KMS-11 (cell line): ENCODE measurements around the gene OSBPL1A.

Source experiments
- H2AFZ ChIP-seq: fragments of 200-600 bp; sonication (generic); 2 replicates; pipeline ENCODE4 v1.6.1; 2016; ENCODE audit warnings: antibody characterized with exemption, mixed run types, low read depth
- H3K27ac ChIP-seq: fragments of 200-600 bp; sonication (generic); 2 replicates; pipeline ENCODE4 v1.6.1; 2016; ENCODE audit warnings: mild to moderate bottlenecking, mixed run types
- H3K27me3 ChIP-seq: fragments of 200-600 bp; sonication (generic); 2 replicates; pipeline ENCODE4 v1.6.1; 2017; ENCODE audit warnings: mild to moderate bottlenecking, low read depth, mixed run types, moderate library complexity; ENCODE audit not compliant: insufficient read depth
- H3K36me3 ChIP-seq: fragments of 200-600 bp; sonication (generic); 2 replicates; pipeline ENCODE4 v1.6.1; 2017; ENCODE audit warnings: mild to moderate bottlenecking, mixed run types; ENCODE audit not compliant: insufficient read depth
- H3K4me1 ChIP-seq: fragments of 200-600 bp; sonication (generic); 2 replicates; pipeline ENCODE4 v1.6.1; 2016; ENCODE audit warnings: mild to moderate bottlenecking, low read depth, mixed run types; ENCODE audit not compliant: poor library complexity, severe bottlenecking
- H3K4me2 ChIP-seq: fragments of 200-600 bp; sonication (generic); 2 replicates; pipeline ENCODE4 v1.7.0; 2016; ENCODE audit warnings: mild to moderate bottlenecking, mixed run types
- H3K4me3 ChIP-seq: fragments of 200-600 bp; sonication (generic); IDR thresholded peaks from 2 replicates; pipeline ENCODE4 v1.6.1; 2017; ENCODE audit warnings: low read depth, low read length, mixed read lengths; ENCODE audit not compliant: insufficient read depth
- H3K79me2 ChIP-seq: fragments of 200-600 bp; sonication (generic); 2 replicates; pipeline ENCODE4 v1.6.1; 2016; ENCODE audit warnings: low read depth, mixed run types; ENCODE audit not compliant: insufficient read depth
- H3K9ac ChIP-seq: fragments of 200-600 bp; sonication (generic); 2 replicates; pipeline ENCODE4 v1.6.1; 2016; ENCODE audit warnings: mild to moderate bottlenecking, mixed run types
- H4K20me1 ChIP-seq: fragments of 200-600 bp; sonication (generic); 2 replicates; pipeline ENCODE4 v1.6.1; 2016; ENCODE audit warnings: mild to moderate bottlenecking, mixed run types; ENCODE audit not compliant: insufficient read depth
- TF ChIP-seq, protein P1 (sequence below): fragments of 200-600 bp; sonication (generic); conservative IDR thresholded peaks from 2 replicates; pipeline ENCODE4 v1.6.1; 2017; ENCODE audit warnings: low read depth, mild to moderate bottlenecking, antibody characterized with exemption, low read length, moderate library complexity, mixed read lengths

OSBPL1A gene

DNA sequence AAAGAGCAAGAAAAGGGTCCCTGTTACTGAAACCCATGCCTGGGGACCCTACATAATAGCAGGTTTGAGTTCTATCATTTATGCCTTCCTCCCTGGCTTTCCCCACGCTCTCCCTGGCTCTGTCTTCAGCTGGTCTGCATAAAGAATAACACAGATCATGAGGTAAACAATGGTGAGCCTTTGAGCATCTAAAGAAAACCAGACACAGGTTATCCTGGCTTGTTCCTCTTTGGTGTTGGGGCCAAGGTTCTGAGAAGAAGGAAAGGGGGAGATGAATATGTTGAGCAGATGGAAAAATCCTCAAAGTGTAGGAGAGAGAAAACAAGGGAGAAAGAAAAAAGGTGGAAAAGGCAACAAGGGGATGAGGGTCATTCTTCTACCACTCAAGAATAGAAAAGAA lies 131.5 kb downstream of the OSBPL1A start:
- H3K9ac ChIP-seq = no peak overlapping the region
- H3K4me2 ChIP-seq = no peak overlapping the region
- no peaks in the 10 kb centered on the region for H3K27me3 ChIP-seq
- H2AFZ ChIP-seq = no peak overlapping the region
- H3K4me1 ChIP-seq = no peaks in the 10 kb centered on the region
- H3K27ac ChIP-seq = no peak overlapping the region
- TF ChIP-seq, protein P1, sequence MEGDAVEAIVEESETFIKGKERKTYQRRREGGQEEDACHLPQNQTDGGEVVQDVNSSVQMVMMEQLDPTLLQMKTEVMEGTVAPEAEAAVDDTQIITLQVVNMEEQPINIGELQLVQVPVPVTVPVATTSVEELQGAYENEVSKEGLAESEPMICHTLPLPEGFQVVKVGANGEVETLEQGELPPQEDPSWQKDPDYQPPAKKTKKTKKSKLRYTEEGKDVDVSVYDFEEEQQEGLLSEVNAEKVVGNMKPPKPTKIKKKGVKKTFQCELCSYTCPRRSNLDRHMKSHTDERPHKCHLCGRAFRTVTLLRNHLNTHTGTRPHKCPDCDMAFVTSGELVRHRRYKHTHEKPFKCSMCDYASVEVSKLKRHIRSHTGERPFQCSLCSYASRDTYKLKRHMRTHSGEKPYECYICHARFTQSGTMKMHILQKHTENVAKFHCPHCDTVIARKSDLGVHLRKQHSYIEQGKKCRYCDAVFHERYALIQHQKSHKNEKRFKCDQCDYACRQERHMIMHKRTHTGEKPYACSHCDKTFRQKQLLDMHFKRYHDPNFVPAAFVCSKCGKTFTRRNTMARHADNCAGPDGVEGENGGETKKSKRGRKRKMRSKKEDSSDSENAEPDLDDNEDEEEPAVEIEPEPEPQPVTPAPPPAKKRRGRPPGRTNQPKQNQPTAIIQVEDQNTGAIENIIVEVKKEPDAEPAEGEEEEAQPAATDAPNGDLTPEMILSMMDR = no peak
- H4K20me1 ChIP-seq = no peaks in the 10 kb centered on the region
- H3K79me2 ChIP-seq = no peaks in the 10 kb centered on the region
- H3K36me3 ChIP-seq = no peaks in the 10 kb centered on the region
- H3K4me3 ChIP-seq = no peak overlapping the region

DNA sequence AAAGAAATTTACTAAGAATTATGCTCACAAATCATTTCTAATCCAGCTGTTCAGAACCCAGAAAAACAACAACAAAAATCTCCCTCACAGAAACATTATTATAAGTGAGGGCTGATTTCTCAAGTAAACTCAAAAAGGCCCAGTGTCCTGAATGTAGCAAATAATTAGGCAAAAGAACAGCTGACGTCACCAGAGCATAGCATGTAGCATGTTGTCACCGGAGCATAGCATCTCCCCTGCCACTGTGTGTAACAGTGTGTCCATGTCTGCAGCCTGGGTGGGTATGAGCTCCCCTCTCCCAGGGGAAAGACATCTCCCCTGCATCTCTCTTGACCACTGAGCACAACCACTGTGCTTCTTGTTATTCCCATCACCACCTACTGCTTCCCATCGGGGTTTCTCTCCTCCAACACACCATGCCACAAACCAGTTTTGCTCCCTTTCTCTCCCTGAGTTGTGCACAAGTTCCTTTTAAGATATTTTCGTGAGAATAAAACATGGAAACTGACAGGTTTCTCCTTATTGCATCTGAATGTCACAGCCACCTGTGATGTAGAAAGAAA lies 132.0 kb downstream of the OSBPL1A start:
- H3K4me2 ChIP-seq = no peak overlapping the region
- TF ChIP-seq, protein P1 = no peak
- H3K27ac ChIP-seq = no peak overlapping the region
- H3K4me3 ChIP-seq = no peak overlapping the region
- H3K36me3 ChIP-seq = no peaks in the 10 kb centered on the region
- no peaks in the 10 kb centered on the region for H3K4me1 ChIP-seq
- H2AFZ ChIP-seq = no peak overlapping the region
- no peak overlapping the region for H3K9ac ChIP-seq
- no peaks in the 10 kb centered on the region for H3K27me3 ChIP-seq
- no peaks in the 10 kb centered on the region for H3K79me2 ChIP-seq
- H4K20me1 ChIP-seq = no peaks in the 10 kb centered on the region

DNA sequence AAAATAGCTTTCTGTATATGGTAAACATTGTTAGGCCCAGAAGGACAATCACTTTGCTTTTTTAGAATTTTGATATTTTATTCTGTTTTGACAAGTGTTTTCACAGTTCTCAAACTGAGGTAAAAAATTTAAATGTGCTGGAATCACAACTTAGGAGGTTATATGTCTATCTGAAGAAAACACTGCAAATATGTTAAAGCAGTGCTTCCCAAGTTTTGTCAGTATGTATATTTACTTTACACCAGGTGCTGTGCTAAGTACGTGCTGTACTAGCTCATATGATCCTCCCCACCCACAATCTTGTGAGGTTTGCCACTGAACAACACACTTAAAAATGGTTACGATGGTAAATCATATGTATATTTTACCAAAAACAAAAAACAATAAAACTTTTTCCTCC lies 134.6 kb downstream of the OSBPL1A start:
- Histone ChIP-seq H3K4me3 (no peak overlapping the region), H3K27me3 (no peaks in the 10 kb centered on the region), H3K4me1 (no peaks in the 10 kb centered on the region), H3K4me2 (no peak overlapping the region), H3K79me2 (no peaks in the 10 kb centered on the region), H2AFZ (no peak overlapping the region), H3K9ac (no peak overlapping the region), H3K36me3 (no peaks in the 10 kb centered on the region), H4K20me1 (no peaks in the 10 kb centered on the region), H3K27ac (no peak overlapping the region)
- TF ChIP-seq, protein P1 = no peak

DNA sequence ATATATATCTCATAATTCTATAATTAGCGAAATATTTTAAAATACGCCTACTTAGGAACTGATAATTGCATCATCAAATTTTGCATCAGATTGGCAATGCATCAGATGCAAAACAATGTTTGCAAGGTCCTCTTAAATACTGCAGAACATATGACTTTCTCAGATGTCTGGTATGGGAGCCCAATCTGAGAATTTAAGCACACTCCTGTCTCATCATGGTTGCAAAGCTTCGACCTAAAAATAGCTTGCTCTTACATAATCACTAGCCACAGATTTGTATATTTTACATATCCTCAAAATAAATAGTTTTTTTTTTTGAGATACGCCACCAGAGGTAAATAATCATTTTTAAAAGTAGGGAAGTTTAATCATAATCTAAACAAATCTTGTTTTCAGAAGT lies 135.5 kb downstream of the OSBPL1A start:
- H3K4me3 ChIP-seq = no peak overlapping the region
- H2AFZ ChIP-seq = no peak overlapping the region
- no peaks in the 10 kb centered on the region for H3K27me3 ChIP-seq
- no peak overlapping the region for H3K9ac ChIP-seq
- no peak overlapping the region for H3K27ac ChIP-seq
- H3K79me2 ChIP-seq = no peaks in the 10 kb centered on the region
- no peak overlapping the region for H3K4me2 ChIP-seq
- H3K4me1 ChIP-seq = no peaks in the 10 kb centered on the region
- H3K36me3 ChIP-seq = no peaks in the 10 kb centered on the region
- no peaks in the 10 kb centered on the region for H4K20me1 ChIP-seq
- TF ChIP-seq, protein P1 = no peak
